Measurements from ENCODE around the gene MTCH2.

DNA sequence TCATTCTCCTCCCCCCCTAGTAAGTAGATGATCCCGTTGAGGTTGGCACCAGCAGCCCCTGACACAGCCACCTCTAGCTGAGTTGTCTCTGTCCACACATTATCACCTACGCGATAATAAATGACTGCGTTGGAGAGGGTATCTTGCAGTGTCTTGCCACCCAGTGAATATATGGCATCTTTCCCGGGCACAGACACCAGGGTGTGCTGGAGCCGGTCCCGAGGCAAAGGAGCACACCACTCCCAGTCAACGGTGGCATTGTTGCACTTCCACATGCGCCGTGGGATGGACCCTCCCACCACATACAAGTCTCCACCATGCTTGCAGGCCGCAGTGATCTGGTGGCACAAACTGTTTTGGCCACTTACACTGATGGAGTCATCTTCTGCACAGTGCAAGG, 69.0 kb downstream of the MTCH2 start:
- TF ChIP-seq POLR2A (IDR thresholded peaks at IDR 0.05; ENCODE audit: low read depth), result no peak
- TF ChIP-seq EP300 (IDR thresholded peaks at IDR 0.05), result no peak
- TF ChIP-seq CTCF (IDR thresholded peaks at IDR 0.05), result no peak
- TF ChIP-seq POLR2AphosphoS5 (IDR thresholded peaks at IDR 0.05), result no peak

All from esophagus muscularis mucosa (tissue), 4 donors.